K562 (cell line): ENCODE measurements around the gene IFT52. TPM values are rescaled to one million over a fixed set of nuclear protein-coding genes. Genes with fewer than 3 reads are reported as not detected.
A peak's percentile ranks its signal among the peaks of the same experiment; 100 is the strongest.

Experiments used
- ATF7 ChIP-seq: fragments of 450-650 bp; IDR thresholded peaks from 2 replicates; pipeline ENCODE4 v1.7.1; 2014; ENCODE audit warnings: mild to moderate bottlenecking, moderate library complexity
- C11orf30 ChIP-seq: fragments of 450-650 bp; IDR thresholded peaks from 2 replicates; pipeline ENCODE4 v1.6.1; 2016; ENCODE audit warnings: low read depth, mild to moderate bottlenecking
- CREM ChIP-seq: IDR thresholded peaks from 2 replicates; pipeline ENCODE4 v1.6.1; 2014; ENCODE audit warnings: antibody characterized with exemption, low read depth
- DIDO1 ChIP-seq: fragments of 450-650 bp; IDR thresholded peaks from 2 replicates; pipeline ENCODE4 v1.6.1; 2016; ENCODE audit warnings: low read depth, missing biosample characterization, missing genetic modification characterization
- DPF2 ChIP-seq: fragments of 450-650 bp; IDR thresholded peaks from 2 replicates; pipeline ENCODE4 v1.6.1; 2016
- FOSL1 ChIP-seq: fragments of 200-800 bp; sonication (Bioruptor generic); conservative IDR thresholded peaks from 2 replicates; pipeline ENCODE4 v1.6.1; 2016; ENCODE audit warnings: missing genetic modification characterization, missing compliant biosample characterization
- FOXP4 ChIP-seq: sonication (generic); formaldehyde crosslinking; IDR thresholded peaks from 2 replicates; pipeline ENCODE4 v1.8.0; 2022; ENCODE audit warnings: mild to moderate bottlenecking, missing genetic modification reagents, borderline replicate concordance
- GATAD2A ChIP-seq: fragments of 450-650 bp; IDR thresholded peaks from 2 replicates; pipeline ENCODE4 v1.6.1; 2017
- HNRNPH1 ChIP-seq: fragments of 200-400 bp; formaldehyde crosslinking; optimal IDR thresholded peaks from 2 replicates; pipeline ENCODE3; 2017; ENCODE audit warnings: low read depth, mild to moderate bottlenecking, low read length, moderate library complexity
- HSF4 ChIP-seq: fragments of 250-450 bp; sonication (Bioruptor Pico); IDR thresholded peaks from 2 replicates; pipeline ENCODE4 v2.1.2; 2022; ENCODE audit warnings: mild to moderate bottlenecking, moderate library complexity, borderline replicate concordance
- L3MBTL2 ChIP-seq: fragments of 450-650 bp; IDR thresholded peaks from 2 replicates; pipeline ENCODE4 v1.6.1; 2016; ENCODE audit warnings: mild to moderate bottlenecking, moderate library complexity
- MAFF ChIP-seq: IDR thresholded peaks from 2 replicates; pipeline ENCODE4 v1.6.1; 2012; ENCODE audit warnings: low read length, improper control_type of control experiment
- MAFG ChIP-seq: fragments of 450-650 bp; conservative IDR thresholded peaks from 2 replicates; pipeline ENCODE4 v1.6.1; 2016; ENCODE audit warnings: missing genetic modification characterization, missing compliant biosample characterization
- MAFK ChIP-seq: IDR thresholded peaks from 2 replicates; pipeline ENCODE4 v1.6.1; 2011; ENCODE audit warnings: low read length, improper control_type of control experiment
- MEF2D ChIP-seq: conservative IDR thresholded peaks from 2 replicates; pipeline ENCODE4 v1.6.1; 2016; ENCODE audit warnings: low read depth, missing genetic modification characterization, missing compliant biosample characterization
- MTA2 ChIP-seq: fragments of 450-650 bp; IDR thresholded peaks from 2 replicates; pipeline ENCODE4 v1.6.1; 2016; ENCODE audit warnings: low read depth
- MTF1 ChIP-seq: fragments of 250-450 bp; sonication (Bioruptor Pico); IDR thresholded peaks from 2 replicates; pipeline ENCODE4 v1.9.0; 2021; ENCODE audit warnings: moderate library complexity, mild to moderate bottlenecking, inconsistent platforms, borderline replicate concordance
- NFE2 ChIP-seq: IDR thresholded peaks from 2 replicates; pipeline ENCODE4 v1.6.1; 2014; ENCODE audit warnings: antibody characterized with exemption, low read depth
- SMARCA4 ChIP-seq: fragments of 450-650 bp; IDR thresholded peaks from 2 replicates; pipeline ENCODE4 v1.6.1; 2016
- SMARCC2 ChIP-seq: fragments of 450-650 bp; IDR thresholded peaks from 2 replicates; pipeline ENCODE4 v1.6.1; 2017; ENCODE audit warnings: antibody characterized with exemption, moderate library complexity, mild to moderate bottlenecking, low read depth
- SMARCE1 ChIP-seq: fragments of 450-650 bp; IDR thresholded peaks from 2 replicates; pipeline ENCODE4 v1.7.1; 2016; ENCODE audit warnings: mild to moderate bottlenecking
- ZFP36 ChIP-seq: fragments of 150-350 bp; IDR thresholded peaks from 2 replicates; pipeline ENCODE4 v1.6.1; 2018; ENCODE audit warnings: low read length, low read depth; ENCODE audit not compliant: partially characterized antibody
- ZFPM2 ChIP-seq: fragments of 250-450 bp; sonication (Bioruptor Pico); IDR thresholded peaks from 2 replicates; pipeline ENCODE4 v1.5.1; 2022; ENCODE audit warnings: mild to moderate bottlenecking
- ZNF316 ChIP-seq: fragments of 450-650 bp; IDR thresholded peaks from 2 replicates; pipeline ENCODE4 v1.6.1; 2016
- ZNF592 ChIP-seq: fragments of 450-650 bp; IDR thresholded peaks from 2 replicates; pipeline ENCODE4 v1.6.1; 2017; ENCODE audit warnings: antibody characterized with exemption, mild to moderate bottlenecking
- ZZZ3 ChIP-seq: fragments of 450-650 bp; IDR thresholded peaks from 2 replicates; pipeline ENCODE4 v1.6.1; 2016; ENCODE audit warnings: antibody characterized with exemption, mild to moderate bottlenecking, moderate library complexity
- polyA plus RNA-seq, 8 experiments: library from polyadenylated mRNA; depleted of rRNA in 4 of 8; stranded (reverse) in 5 of 8; unstranded in 3 of 8; fragments of >200 nt; fragmentation: Nextera tagmentation in 2 of 8; fragmentation: Illumina TruSeq in 1 of 8; extraction: Ambion mirVana in 2 of 8; extraction: Trizol in 1 of 8; gene quantifications; 2 replicates each; pipeline versions ENCODE4 v1.2.1 to v1.2.3, GENCODE V29; 2011 to 2014; ENCODE audit warnings: inconsistent platforms in 1 of 8, missing spikeins in 1 of 8
- total RNA-seq, 7 experiments: library from RNA; depleted of rRNA in 6 of 7; stranded (reverse); fragments of >200 nt in 6 of 7; fragmentation: Illumina TruSeq in 2 of 7; extraction: Trizol in 2 of 7; gene quantifications; 2 replicates each; pipeline versions ENCODE4 v1.2.1 to v1.2.3, GENCODE V29; 2011 to 2021; ENCODE audit warnings: low replicate concordance in 1 of 7

The IFT52 gene
- total and polyA plus RNA-seq, 9 of the 15 experiments (the other 6 are each of a cell fraction or from before 2014, with no cell fraction given): 11.0 to 31.4 (median 20.4) TPM

DNA sequence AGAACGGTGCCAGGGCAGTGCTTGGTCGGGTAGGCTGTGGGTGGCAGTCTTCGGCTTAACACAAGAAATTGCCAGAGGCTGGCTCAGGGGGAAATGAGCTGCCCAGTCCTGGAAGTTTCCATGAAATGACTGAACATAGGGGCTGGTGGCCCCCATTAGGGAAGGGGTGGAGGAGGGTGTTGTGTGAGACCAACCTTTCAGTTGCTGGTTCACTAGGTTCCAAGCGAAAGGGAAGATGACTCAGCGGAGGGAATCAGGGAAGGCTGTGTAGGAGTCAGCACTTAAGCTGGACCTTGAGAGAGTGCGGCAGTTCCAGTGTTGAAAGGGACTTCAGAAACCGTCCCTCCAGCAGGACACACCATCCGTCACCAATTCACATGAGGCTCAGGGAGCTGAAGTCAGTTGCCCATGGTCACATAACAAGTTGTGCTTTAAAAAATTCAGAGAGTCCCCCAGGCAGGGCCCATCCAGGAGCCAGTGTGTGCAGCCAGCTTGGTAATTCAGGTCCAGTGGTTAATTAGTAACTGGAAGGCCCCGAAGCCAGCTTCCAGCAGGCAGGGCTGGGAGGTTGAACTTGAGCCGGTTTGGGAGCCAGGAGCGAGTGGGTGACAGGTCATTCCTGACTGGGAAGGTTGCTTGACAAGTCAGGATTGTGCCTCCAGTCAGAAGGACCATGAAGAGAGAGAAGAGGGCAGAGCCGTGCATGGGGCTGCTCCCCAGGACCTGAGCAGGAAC lies 32.2 kb upstream of the IFT52 start, which contains the start of gene SGK2 (continued):
- TF ChIP-seq MAFK (peak; percentile 80), ZZZ3 (no peak), C11orf30 (peak; percentile 89), MTF1 (CRISPR knock-in tag) (no peak), SMARCE1 (peak; percentile 41), DIDO1 (tag) (no peak), L3MBTL2 (peak; percentile 41; the same call in 1 of the 2 replicates), MAFF (peak; percentile 72), FOSL1 (tag) (peak; percentile 67), ZFPM2 (CRISPR knock-in tag) (no peak), NFE2 (peak; percentile 90), SMARCC2 (peak; percentile 38; the same call in 1 of the 2 replicates), MTA2 (0 out of 2 replicates have a peak, but pooled peaks have one; percentile 10), ZNF316 (peak; percentile 87), GATAD2A (peak; percentile 50; the same call in 1 of the 2 replicates), SMARCA4 (peak; percentile 66), ZFP36 (peak; percentile 4), ATF7 (0 out of 2 replicates have a peak, but pooled peaks have one; percentile 12), MEF2D (tag) (peak; percentile 47; the same call in 1 of the 2 replicates), HSF4 (CRISPR knock-in tag) (no peak), CREM (0 out of 2 replicates have a peak, but pooled peaks have one; percentile 17), DPF2 (peak; percentile 33; the same call in 1 of the 2 replicates), FOXP4 (CRISPR knock-in tag) (no peak), HNRNPH1 (no peak), ZNF592 (0 out of 2 replicates have a peak, but pooled peaks have one; percentile 50), MAFG (tag) (peak; percentile 84)
